Sigmoid colon (tissue), 7 donors: ENCODE results near the gene URB2. TPM values are rescaled to one million over a fixed set of nuclear protein-coding genes. Genes with fewer than 3 reads are reported as not detected.

ENCODE experiments used
- DNase-seq: peaks from one replicate; pipeline ENCODE4 v3.0.0-alpha.2; 2019
- H3K27ac ChIP-seq, 4 donors: fragments of 200-600 bp; sonication (generic); one replicate each; pipeline ENCODE4 v1.5.1; 2016 to 2019; ENCODE audit warnings: mild to moderate bottlenecking in 1 of 4
- H3K27me3 ChIP-seq, 3 donors: fragments of 200-600 bp; sonication (generic); one replicate each; pipeline ENCODE4 v1.5.1; 2019; ENCODE audit warnings: mild to moderate bottlenecking in 1 of 3
- H3K36me3 ChIP-seq, 4 donors: fragments of 200-600 bp; sonication (generic); one replicate each; pipeline ENCODE4 v1.5.1; 2016 to 2019
- H3K4me1 ChIP-seq, 4 donors: fragments of 200-600 bp; sonication (generic); one replicate each; pipeline ENCODE4 v1.5.1; 2017 to 2019
- H3K4me3 ChIP-seq, 4 donors: fragments of 200-600 bp; sonication (generic); one replicate each; pipeline ENCODE4 v1.5.1; 2017 to 2019; ENCODE audit warnings: mild to moderate bottlenecking in 2 of 4, moderate library complexity in 1 of 4
- H3K9me3 ChIP-seq, 4 donors: fragments of 200-600 bp in 3 of 4; sonication (generic) in 3 of 4; one replicate each; pipeline versions ENCODE4 v1.5.1 to v1.6.1; 2013 to 2019
- CTCF ChIP-seq, 4 experiments: fragments of 450-650 bp in 3 of 4; fragments of 200-600 bp in 1 of 4; IDR thresholded peaks; one replicate each; pipeline ENCODE4 v1.5.1; 2016 to 2019; ENCODE audit warnings: antibody characterized with exemption in 4 of 4, mild to moderate bottlenecking in 3 of 4, moderate library complexity in 2 of 4
- EP300 ChIP-seq, 4 donors: sonication (generic); formaldehyde crosslinking; IDR thresholded peaks; one replicate each; pipeline ENCODE4 v1.6.1; 2017; ENCODE audit warnings: antibody characterized with exemption in 4 of 4
- POLR2A ChIP-seq, 2 donors: fragments of 450-650 bp; IDR thresholded peaks; one replicate each; pipeline ENCODE4 v1.6.1; 2016; ENCODE audit warnings: antibody characterized with exemption in 2 of 2, mild to moderate bottlenecking in 2 of 2, moderate library complexity in 2 of 2
- POLR2AphosphoS5 ChIP-seq, 4 donors: sonication (generic); formaldehyde crosslinking; IDR thresholded peaks; one replicate each; pipeline ENCODE4 v1.6.1; 2017; ENCODE audit warnings: antibody characterized with exemption in 4 of 4
- WGBS, 2 donors: extraction: QIAGEN DNeasy Blood & Tissue Kit; methylation state at CpG; one replicate each; pipeline ENCODE4 v1.1.7; 2013; 5-methylcytosine and 5-hydroxymethylcytosine counted together
- intact Hi-C: fragments of 100-400 bp; cut with DNase I; formaldehyde crosslinking; loops from one replicate; pipeline ENCODE4 v1.15.1; 2023
- polyA plus RNA-seq, 3 donors: library from polyadenylated mRNA; stranded (reverse); fragments of 200-250 nt; gene quantifications; one replicate each; pipeline ENCODE4 v1.2.3, GENCODE V29; 2013
- total RNA-seq, 4 donors: library from RNA; depleted of rRNA; stranded (reverse); fragments of >200 nt; gene quantifications; one replicate each; pipeline ENCODE4 v1.1.0, GENCODE V29; 2016
- donor health status: healthy with polysubstance abuse.
- donor health status: Bipolar disorder and iron deficiency.
- donor health status: healthy.

URB2 gene
- total and polyA plus RNA-seq, 7 donors, result 0.60 to 11.7 (median 5.2) TPM

- no peak for DNase-seq
- Histone ChIP-seq H3K4me3 (no peak overlapping the region), H3K9me3 (no peaks in the 10 kb centered on the region), H3K36me3 (no peaks in the 10 kb centered on the region), H3K27ac (peak overlapping the region in 3 of 4 donors; percentile 22 to 50 (median 48)), H3K27me3 (no peaks in the 10 kb centered on the region), H3K4me1 (peaks cover 0 to 7% (median 0%) of the 10 kb centered on the region in 4 donors)
- intact Hi-C loops, result no loop called here
- TF ChIP-seq POLR2A (IDR thresholded peaks at IDR 0.05) (no peak), POLR2AphosphoS5 (IDR thresholded peaks at IDR 0.05) (no peak), EP300 (IDR thresholded peaks at IDR 0.05) (no peak), CTCF (IDR thresholded peaks at IDR 0.05) (no peak)
- WGBS, 2 donors, result 58 to 88% methylated on average over 10 of the region's 10 CpGs
These were observed 67.3 kb downstream of the URB2 start for GRCh38 chr1:229693129-229693900.

- peak; percentile 95 for DNase-seq
- Histone ChIP-seq H3K27me3 (no peaks in the 10 kb centered on the region), H3K4me3 (no peak overlapping the region), H3K27ac (peak overlapping the region in 3 of 4 donors; percentile 22 to 50 (median 48)), H3K9me3 (no peaks in the 10 kb centered on the region), H3K36me3 (no peaks in the 10 kb centered on the region), H3K4me1 (peaks cover 0 to 10% (median under 1%) of the 10 kb centered on the region in 4 donors)
- WGBS, 2 donors, result 59 to 79% methylated on average over 11 of the region's 11 CpGs
- TF ChIP-seq EP300 (IDR thresholded peaks at IDR 0.05) (no peak), CTCF (IDR thresholded peaks at IDR 0.05) (no peak), POLR2AphosphoS5 (IDR thresholded peaks at IDR 0.05) (peak; percentile 37 to 78 (median 63))
- intact Hi-C loops, result no loop called here
These were observed 68.1 kb downstream of the URB2 start for GRCh38 chr1:229694053-229694693.

- Histone ChIP-seq H3K36me3 (no peaks in the 10 kb centered on the region), H3K9me3 (no peaks in the 10 kb centered on the region), H3K27ac (no peak overlapping the region), H3K27me3 (no peaks in the 10 kb centered on the region), H3K4me1 (peaks cover 0 to 23% (median 9%) of the 10 kb centered on the region in 4 donors), H3K4me3 (no peak overlapping the region)
- no peak for TF ChIP-seq CTCF (IDR thresholded peaks at IDR 0.05)
- TF ChIP-seq POLR2AphosphoS5 (IDR thresholded peaks at IDR 0.05), result no peak
- no peak for TF ChIP-seq POLR2A (IDR thresholded peaks at IDR 0.05)
- TF ChIP-seq EP300 (IDR thresholded peaks at IDR 0.05), result no peak
- 87 to 93% methylated on average over 5 of the region's 5 CpGs for WGBS, 2 donors
- intact Hi-C loops, result no loop called here
- no peak for DNase-seq
These were observed 70.3 kb downstream of the URB2 start for GRCh38 chr1:229696385-229696784.

DNA sequence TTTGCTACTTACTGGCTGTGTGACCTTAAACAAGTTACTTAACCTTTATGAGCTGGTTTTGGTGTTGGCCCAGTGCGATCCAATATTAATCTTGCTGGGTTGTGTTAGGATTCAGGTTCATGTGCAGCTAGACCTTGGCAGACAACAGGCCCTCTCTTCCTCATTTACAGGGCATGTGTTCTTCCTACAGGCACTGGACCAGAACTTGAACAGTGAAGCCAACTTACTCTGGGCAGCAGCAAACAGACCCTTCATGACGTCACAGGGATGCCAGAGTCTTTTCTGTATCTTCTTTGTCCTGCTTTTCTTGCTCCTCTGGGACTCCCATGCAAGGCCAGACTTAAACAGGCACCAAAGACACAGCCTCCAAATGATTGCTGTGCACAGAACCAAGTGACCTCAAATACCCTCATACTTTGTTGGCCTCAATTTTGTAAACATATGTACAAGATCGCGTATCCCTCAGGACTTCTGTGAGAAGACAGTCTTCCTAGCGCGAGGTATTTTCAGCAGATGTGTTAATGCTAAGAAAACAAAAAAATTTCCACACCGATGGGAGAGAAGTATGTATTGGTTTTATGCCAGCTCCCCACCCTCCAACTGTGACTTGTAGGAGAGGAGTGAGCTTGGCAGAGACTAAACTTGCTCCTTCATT lies 73.7 kb downstream of the URB2 start:
- no peak for DNase-seq
- 67% methylated on average over 7 of the region's 7 CpGs for WGBS, 2 donors
- TF ChIP-seq POLR2AphosphoS5 (IDR thresholded peaks at IDR 0.05), result peak in 1 of 4 donors; percentile 13
- no peak for TF ChIP-seq POLR2A (IDR thresholded peaks at IDR 0.05)
- TF ChIP-seq EP300 (IDR thresholded peaks at IDR 0.05), result no peak
- no peak for TF ChIP-seq CTCF (IDR thresholded peaks at IDR 0.05)
- Histone ChIP-seq H3K27ac (peak overlapping the region in 3 of 4 donors; percentile 32 to 48 (median 37)), H3K9me3 (no peaks in the 10 kb centered on the region), H3K27me3 (no peaks in the 10 kb centered on the region), H3K4me1 (peaks cover 0 to 20% (median 9%) of the 10 kb centered on the region in 4 donors), H3K4me3 (no peak overlapping the region), H3K36me3 (no peaks in the 10 kb centered on the region)
- intact Hi-C loops, result no loop called here
